HepG2 (cell line): ENCODE measurements around the gene TRA2B. TPM values are rescaled to one million over a fixed set of nuclear protein-coding genes. Genes with fewer than 3 reads are reported as not detected.
A peak's percentile ranks its signal among the peaks of the same experiment; 100 is the strongest.

Experiments used
- EED ChIP-seq: sonication (generic); formaldehyde crosslinking; IDR thresholded peaks from 2 replicates; pipeline ENCODE4 v1.5.0; 2020; ENCODE audit warnings: mild to moderate bottlenecking, missing genetic modification reagents
- FOXA3 ChIP-seq: IDR thresholded peaks from 2 replicates; pipeline ENCODE4 v1.6.1; 2016; ENCODE audit warnings: missing genetic modification reagents, missing compliant biosample characterization
- GLI4 ChIP-seq: sonication (generic); formaldehyde crosslinking; IDR thresholded peaks from 2 replicates; pipeline ENCODE4 v1.5.1; 2020; ENCODE audit warnings: missing genetic modification reagents, mild to moderate bottlenecking, moderate library complexity, borderline replicate concordance
- HDAC2 ChIP-seq: sonication (generic); formaldehyde crosslinking; IDR thresholded peaks from 2 replicates; pipeline ENCODE4 v1.4.0; 2020; ENCODE audit warnings: missing genetic modification reagents
- HMGA1 ChIP-seq: sonication (generic); formaldehyde crosslinking; conservative IDR thresholded peaks from 2 replicates; pipeline ENCODE4 v1.4.0; 2020; ENCODE audit warnings: missing genetic modification reagents
- ISX ChIP-seq: sonication (generic); formaldehyde crosslinking; conservative IDR thresholded peaks from 2 replicates; pipeline ENCODE4 v1.5.0; 2020; ENCODE audit warnings: missing genetic modification reagents
- JDP2 ChIP-seq: sonication (generic); formaldehyde crosslinking; IDR thresholded peaks from 2 replicates; pipeline ENCODE4 v1.8.1; 2022; ENCODE audit warnings: missing genetic modification reagents, borderline replicate concordance
- MAX ChIP-seq: IDR thresholded peaks from 2 replicates; pipeline ENCODE4 v1.6.1; 2012; ENCODE audit warnings: inconsistent platforms
- MXI1 ChIP-seq: IDR thresholded peaks from 3 replicates; pipeline ENCODE4 v1.6.1; 2012; ENCODE audit warnings: low read depth, low read length, inconsistent platforms, borderline replicate concordance
- NCOA2 ChIP-seq: sonication (generic); formaldehyde crosslinking; IDR thresholded peaks from 2 replicates; pipeline ENCODE4 v1.8.0; 2022; ENCODE audit warnings: inconsistent platforms
- PITX1 ChIP-seq: sonication (generic); formaldehyde crosslinking; IDR thresholded peaks from 2 replicates; pipeline ENCODE4 v1.5.1; 2020; ENCODE audit warnings: mild to moderate bottlenecking, missing genetic modification reagents
- POGZ ChIP-seq: sonication (generic); formaldehyde crosslinking; IDR thresholded peaks from 2 replicates; pipeline ENCODE4 v1.4.0; 2020; ENCODE audit warnings: mild to moderate bottlenecking, missing genetic modification reagents
- POLR2G ChIP-seq: fragments of 200-400 bp; formaldehyde crosslinking; IDR thresholded peaks from 2 replicates; pipeline ENCODE4 v1.6.1; 2018; ENCODE audit warnings: mild to moderate bottlenecking, low read depth, low read length, moderate library complexity
- SMARCE1 ChIP-seq: fragments of 450-650 bp; IDR thresholded peaks from 2 replicates; pipeline ENCODE4 v1.6.1; 2017; ENCODE audit warnings: borderline replicate concordance
- SRSF1 ChIP-seq: fragments of 200-400 bp; formaldehyde crosslinking; optimal IDR thresholded peaks from 2 replicates; pipeline ENCODE3; 2017; ENCODE audit warnings: mild to moderate bottlenecking, low read depth, low read length, moderate library complexity
- THRA ChIP-seq: sonication (generic); formaldehyde crosslinking; IDR thresholded peaks from 2 replicates; pipeline ENCODE4 v1.4.0; 2020; ENCODE audit warnings: missing genetic modification reagents, borderline replicate concordance
- TSC22D2 ChIP-seq: sonication (generic); formaldehyde crosslinking; IDR thresholded peaks from 2 replicates; pipeline ENCODE4 v1.5.1; 2020; ENCODE audit warnings: missing genetic modification reagents, mild to moderate bottlenecking, borderline replicate concordance
- ZBTB43 ChIP-seq: sonication (generic); formaldehyde crosslinking; conservative IDR thresholded peaks from 2 replicates; pipeline ENCODE4 v1.4.0; 2020; ENCODE audit warnings: missing genetic modification reagents
- ZFP36L2 ChIP-seq: sonication (generic); formaldehyde crosslinking; IDR thresholded peaks from 2 replicates; pipeline ENCODE4 v1.4.0; 2020; ENCODE audit warnings: missing genetic modification reagents
- ZIK1 ChIP-seq: sonication (generic); formaldehyde crosslinking; IDR thresholded peaks from 2 replicates; pipeline ENCODE4 v1.5.0; 2020; ENCODE audit warnings: mild to moderate bottlenecking, low read depth, missing genetic modification reagents, borderline replicate concordance
- ZNF331 ChIP-seq: sonication (generic); formaldehyde crosslinking; IDR thresholded peaks from 2 replicates; pipeline ENCODE4 v1.4.0; 2020; ENCODE audit warnings: missing genetic modification reagents
- ZNF350 ChIP-seq: sonication (generic); formaldehyde crosslinking; IDR thresholded peaks from 2 replicates; pipeline ENCODE4 v1.4.0; 2020; ENCODE audit warnings: mild to moderate bottlenecking, low read depth, missing genetic modification reagents, borderline replicate concordance
- ZNF431 ChIP-seq: sonication (generic); formaldehyde crosslinking; IDR thresholded peaks from 2 replicates; pipeline ENCODE4 v1.9.0; 2022; ENCODE audit warnings: missing genetic modification reagents, low read depth, mild to moderate bottlenecking, borderline replicate concordance
- ZNF569 ChIP-seq: sonication (generic); formaldehyde crosslinking; IDR thresholded peaks from 2 replicates; pipeline ENCODE4 v1.5.0; 2020; ENCODE audit warnings: mild to moderate bottlenecking, missing genetic modification reagents, moderate library complexity, borderline replicate concordance
- ZNF616 ChIP-seq: sonication (generic); formaldehyde crosslinking; IDR thresholded peaks from 2 replicates; pipeline ENCODE4 v1.5.0; 2020; ENCODE audit warnings: low read depth, mild to moderate bottlenecking, missing genetic modification reagents
- ZNF691 ChIP-seq: sonication (generic); formaldehyde crosslinking; IDR thresholded peaks from 2 replicates; pipeline ENCODE4 v1.4.0; 2020; ENCODE audit warnings: missing genetic modification reagents, low read depth, mild to moderate bottlenecking, borderline replicate concordance
- ZNF776 ChIP-seq: sonication (generic); formaldehyde crosslinking; IDR thresholded peaks from 2 replicates; pipeline ENCODE4 v1.4.0; 2020; ENCODE audit warnings: mild to moderate bottlenecking, missing genetic modification reagents
- ZNF782 ChIP-seq: sonication (generic); formaldehyde crosslinking; IDR thresholded peaks from 2 replicates; pipeline ENCODE4 v1.4.0; 2020; ENCODE audit warnings: missing genetic modification reagents, mild to moderate bottlenecking, borderline replicate concordance
- polyA plus RNA-seq, 8 experiments: library from polyadenylated mRNA; depleted of rRNA in 3 of 8; stranded (reverse) in 7 of 8; unstranded in 1 of 8; fragments of >200 nt; fragmentation: Illumina TruSeq in 4 of 8; extraction: Trizol in 4 of 8; gene quantifications; 2 replicates each; pipeline versions ENCODE4 v1.2.1 to v1.2.3, GENCODE V29; 2011 to 2016; ENCODE audit warnings: low read depth in 4 of 8, missing spikeins in 1 of 8, mixed read lengths in 1 of 8; ENCODE audit not compliant: insufficient read depth in 1 of 8
- total RNA-seq, 5 experiments: library from RNA; depleted of rRNA; stranded (reverse); fragments of >200 nt; fragmentation: Illumina TruSeq; extraction: Trizol; gene quantifications; 2 replicates each; pipeline ENCODE4 v1.2.3, GENCODE V29; 2016; ENCODE audit warnings: low read depth in 1 of 5

Gene TRA2B
- total and polyA plus RNA-seq, 2 of the 13 experiments (the other 11 are each of a cell fraction or from before 2014, with no cell fraction given): 105 to 241 TPM

GRCh38 chr3:185942907-185943759 lies 5.3 kb upstream of the TRA2B start (continued):
- TF ChIP-seq ZBTB43 (CRISPR knock-in tag) (no peak), SRSF1 (no peak), POLR2G (no peak), ZNF331 (peak; percentile 75), ZNF431 (CRISPR knock-in tag) (no peak), ZNF776 (no peak), MAX (no peak), TSC22D2 (CRISPR knock-in tag) (0 out of 2 replicates have a peak, but pooled peaks have one; percentile 44), ZNF350 (CRISPR knock-in tag) (peak; percentile 61; the same call in 1 of the 2 replicates), JDP2 (no peak), GLI4 (CRISPR knock-in tag) (no peak), FOXA3 (CRISPR knock-in tag) (peak; percentile 62), EED (CRISPR knock-in tag) (no peak), ZNF569 (CRISPR knock-in tag) (no peak), THRA (CRISPR knock-in tag) (peak; percentile 63; the same call in 1 of the 2 replicates), NCOA2 (peak; percentile 41; the same call in 1 of the 2 replicates), HDAC2 (CRISPR knock-in tag) (peak; percentile 71; the same call in 1 of the 2 replicates), ZFP36L2 (CRISPR knock-in tag) (no peak), POGZ (CRISPR knock-in tag) (no peak), ISX (CRISPR knock-in tag) (no peak), ZNF691 (CRISPR knock-in tag) (peak; percentile 63; the same call in 1 of the 2 replicates), SMARCE1 (no peak), ZIK1 (CRISPR knock-in tag) (no peak), ZNF782 (CRISPR knock-in tag) (no peak; the same call in 1 of the 2 replicates), MXI1 (no peak; the same call in 2 of the 3 replicates), ZNF616 (CRISPR knock-in tag) (no peak), HMGA1 (no peak), PITX1 (CRISPR knock-in tag) (peak; percentile 56; the same call in 1 of the 2 replicates)
